HEK293T (cell line): ENCODE measurements around the gene FLRT3.

Source experiments
- ARNT ChIP-seq: fragments of 450-650 bp; IDR thresholded peaks from 2 replicates; pipeline ENCODE4 v1.6.1; 2017; ENCODE audit warnings: mild to moderate bottlenecking
- BHLHE40 ChIP-seq: fragments of 450-650 bp; IDR thresholded peaks from 2 replicates; pipeline ENCODE4 v1.6.1; 2016; ENCODE audit warnings: mild to moderate bottlenecking, moderate library complexity, borderline replicate concordance
- ELF4 ChIP-seq: fragments of 450-650 bp; IDR thresholded peaks from 2 replicates; pipeline ENCODE4 v1.6.1; 2017; ENCODE audit warnings: antibody characterized with exemption
- FOXA1 ChIP-seq: fragments of 450-650 bp; IDR thresholded peaks from 2 replicates; pipeline ENCODE4 v1.6.1; 2016; ENCODE audit warnings: mild to moderate bottlenecking
- L3MBTL2 ChIP-seq: fragments of 450-650 bp; conservative IDR thresholded peaks from 2 replicates; pipeline ENCODE4 v1.6.1; 2016; ENCODE audit warnings: mild to moderate bottlenecking
- LEF1 ChIP-seq: fragments of 450-650 bp; IDR thresholded peaks from 2 replicates; pipeline ENCODE4 v1.6.1; 2017; ENCODE audit warnings: mild to moderate bottlenecking, borderline replicate concordance
- SP1 ChIP-seq: fragments of 450-650 bp; IDR thresholded peaks from 2 replicates; pipeline ENCODE4 v1.6.1; 2017
- SUZ12 ChIP-seq: fragments of 450-650 bp; IDR thresholded peaks from 2 replicates; pipeline ENCODE4 v1.6.1; 2016; ENCODE audit warnings: mild to moderate bottlenecking
- ZNF384 ChIP-seq: fragments of 450-650 bp; IDR thresholded peaks from 2 replicates; pipeline ENCODE4 v1.6.1; 2016
- TF ChIP-seq, protein P1 (sequence below): fragments of 450-650 bp; IDR thresholded peaks from 2 replicates; pipeline ENCODE4 v1.6.1; 2016

DNA sequence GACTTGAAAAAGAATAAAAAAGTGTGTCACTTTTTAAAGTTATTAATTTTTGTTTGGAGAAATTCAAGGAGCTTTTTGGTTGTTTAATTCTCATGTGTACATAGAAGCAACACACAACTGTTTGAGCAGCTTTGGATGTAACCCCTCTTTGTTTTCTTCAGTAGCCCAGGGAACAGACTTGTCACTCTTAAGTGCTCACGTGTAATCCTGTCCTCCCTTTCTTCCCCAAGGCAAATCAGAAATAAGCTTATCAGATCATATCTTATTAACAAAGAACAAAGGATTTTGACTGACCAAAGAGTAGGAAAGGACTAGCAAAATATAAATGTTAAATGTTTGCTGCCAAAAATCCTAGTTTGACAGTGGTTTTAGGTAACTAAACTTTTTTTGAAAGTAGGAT is 7.3 kb upstream of the FLRT3 start:
- no peak for TF ChIP-seq FOXA1
- no peak for TF ChIP-seq SP1
- no peak for TF ChIP-seq ARNT
- TF ChIP-seq ELF4 = no peak
- TF ChIP-seq ZNF384 = no peak
- TF ChIP-seq BHLHE40 = no peak
- TF ChIP-seq, protein P1, sequence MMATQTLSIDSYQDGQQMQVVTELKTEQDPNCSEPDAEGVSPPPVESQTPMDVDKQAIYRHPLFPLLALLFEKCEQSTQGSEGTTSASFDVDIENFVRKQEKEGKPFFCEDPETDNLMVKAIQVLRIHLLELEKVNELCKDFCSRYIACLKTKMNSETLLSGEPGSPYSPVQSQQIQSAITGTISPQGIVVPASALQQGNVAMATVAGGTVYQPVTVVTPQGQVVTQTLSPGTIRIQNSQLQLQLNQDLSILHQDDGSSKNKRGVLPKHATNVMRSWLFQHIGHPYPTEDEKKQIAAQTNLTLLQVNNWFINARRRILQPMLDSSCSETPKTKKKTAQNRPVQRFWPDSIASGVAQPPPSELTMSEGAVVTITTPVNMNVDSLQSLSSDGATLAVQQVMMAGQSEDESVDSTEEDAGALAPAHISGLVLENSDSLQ = no peak
- TF ChIP-seq LEF1 = no peak
- TF ChIP-seq L3MBTL2 = no peak
- no peak for TF ChIP-seq SUZ12
